Mammary epithelial cell (primary cell): ENCODE results near the gene CEACAM3.

ENCODE experiments used
- EZH2 ChIP-seq: IDR thresholded peaks from 2 replicates; pipeline ENCODE4 v1.6.1; 2012; ENCODE audit warnings: low read length, inconsistent platforms, borderline replicate concordance
- TF ChIP-seq, protein P1 (sequence below), 2 donors: IDR thresholded peaks in 1 of 2; conservative IDR thresholded peaks in 1 of 2; 2 replicates each; pipeline ENCODE4 v1.5.1; 2011 to 2012; ENCODE audit warnings: inconsistent platforms in 2 of 2, low read length in 2 of 2, mild to moderate bottlenecking in 2 of 2, control low read depth in 1 of 2, low read depth in 1 of 2; ENCODE audit not compliant: insufficient read depth in 1 of 2; ENCODE audit errors: extremely low read depth in 1 of 2

DNA sequence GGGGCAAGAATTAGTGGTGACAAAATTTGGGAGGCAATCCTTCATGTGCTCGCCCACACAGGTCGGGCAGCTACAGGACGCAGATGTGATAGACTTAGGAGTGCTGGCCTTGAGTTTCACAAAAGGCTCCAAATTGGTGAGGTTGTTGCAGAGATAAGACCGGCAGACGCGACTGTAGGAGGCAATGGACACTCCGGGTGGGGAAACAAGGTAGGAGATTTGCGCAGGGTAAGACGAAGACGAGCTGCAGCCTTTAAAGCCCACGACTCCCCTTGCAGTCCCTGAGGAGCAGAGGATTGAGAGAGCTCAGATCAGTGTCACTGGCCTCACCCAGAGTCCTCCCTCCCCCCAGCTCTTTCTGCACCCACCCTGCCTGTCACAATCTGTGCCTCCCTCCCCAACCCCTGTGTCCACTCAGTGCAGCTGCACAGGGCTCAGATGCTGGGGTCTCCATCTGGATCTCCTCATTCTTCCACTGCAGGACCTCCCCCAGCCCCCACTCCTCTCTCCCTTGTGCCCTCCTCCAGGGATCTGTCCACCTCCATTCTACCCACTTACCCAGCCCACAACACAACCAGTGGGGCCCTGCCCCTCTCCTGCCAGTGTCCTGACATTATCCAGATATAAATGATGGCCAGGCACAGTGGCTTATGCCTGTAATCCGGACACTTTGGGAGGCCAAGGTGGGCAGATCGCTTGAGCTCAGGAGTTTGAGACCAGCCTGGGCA lies 41.8 kb downstream of the CEACAM3 start:
- TF ChIP-seq, protein P1, sequence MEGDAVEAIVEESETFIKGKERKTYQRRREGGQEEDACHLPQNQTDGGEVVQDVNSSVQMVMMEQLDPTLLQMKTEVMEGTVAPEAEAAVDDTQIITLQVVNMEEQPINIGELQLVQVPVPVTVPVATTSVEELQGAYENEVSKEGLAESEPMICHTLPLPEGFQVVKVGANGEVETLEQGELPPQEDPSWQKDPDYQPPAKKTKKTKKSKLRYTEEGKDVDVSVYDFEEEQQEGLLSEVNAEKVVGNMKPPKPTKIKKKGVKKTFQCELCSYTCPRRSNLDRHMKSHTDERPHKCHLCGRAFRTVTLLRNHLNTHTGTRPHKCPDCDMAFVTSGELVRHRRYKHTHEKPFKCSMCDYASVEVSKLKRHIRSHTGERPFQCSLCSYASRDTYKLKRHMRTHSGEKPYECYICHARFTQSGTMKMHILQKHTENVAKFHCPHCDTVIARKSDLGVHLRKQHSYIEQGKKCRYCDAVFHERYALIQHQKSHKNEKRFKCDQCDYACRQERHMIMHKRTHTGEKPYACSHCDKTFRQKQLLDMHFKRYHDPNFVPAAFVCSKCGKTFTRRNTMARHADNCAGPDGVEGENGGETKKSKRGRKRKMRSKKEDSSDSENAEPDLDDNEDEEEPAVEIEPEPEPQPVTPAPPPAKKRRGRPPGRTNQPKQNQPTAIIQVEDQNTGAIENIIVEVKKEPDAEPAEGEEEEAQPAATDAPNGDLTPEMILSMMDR (conservative IDR thresholded peaks at IDR 0.05 in 1 of 2, IDR thresholded peaks at IDR 0.05 in 1 of 2; ENCODE audit: extremely low read depth in 1 of 2, insufficient read depth in 1 of 2, low read depth in 1 of 2, low read length in 2 of 2): no peak
- TF ChIP-seq EZH2: no peak
